CD4-positive, alpha-beta T cell (primary cell): ENCODE results near the gene OOSP2. TPM values are rescaled to one million over a fixed set of nuclear protein-coding genes. Genes with fewer than 3 reads are reported as not detected.

Experiments used
- ATAC-seq: fragments of 200-7000 bp; cut with Tn5 transposase; one replicate; pipeline ENCODE4 v1.10.0; 2022; ENCODE audit warnings: mild to moderate bottlenecking; ENCODE audit not compliant: poor library complexity
- CTCF ChIA-PET: fragments of 350-600 bp; sonication (Branson Sonifier 250); formaldehyde crosslinking; loops from one replicate; lab custom pipeline; 2021; ENCODE audit warnings: antibody characterized with exemption, inconsistent platforms; lab: Charles Lee
- POLR2A ChIA-PET: fragments of 350-600 bp; sonication (Branson Sonifier 250); formaldehyde crosslinking; loops from one replicate; lab custom pipeline; 2021; ENCODE audit warnings: antibody characterized with exemption, inconsistent platforms; lab: Charles Lee
- DNase-seq, 14 experiments: peaks; one replicate each; pipeline ENCODE4 v3.0.0-alpha.2; 2013 to 2020; ENCODE audit warnings: mixed read lengths in 2 of 14
- H3K27ac ChIP-seq, 2 donors: one replicate each; pipeline versions ENCODE4 v1.5.1 to v1.7.0; 2013; ENCODE audit warnings: low read length in 2 of 2, low read depth in 1 of 2, mild to moderate bottlenecking in 1 of 2
- H3K27me3 ChIP-seq, 2 experiments: 1 replicate in 1 of 2; 2 replicates in 1 of 2; pipeline versions ENCODE4 v1.6.1 to v1.7.0; 2013; ENCODE audit warnings: low read length in 2 of 2, control low read depth in 1 of 2, mild to moderate bottlenecking in 1 of 2, moderate library complexity in 1 of 2; ENCODE audit not compliant: insufficient read depth in 2 of 2, control insufficient read depth in 1 of 2
- H3K36me3 ChIP-seq: one replicate; pipeline ENCODE4 v1.6.1; 2013; ENCODE audit warnings: low read length, control low read depth; ENCODE audit not compliant: insufficient read depth
- H3K4me1 ChIP-seq: one replicate; pipeline ENCODE4 v1.6.1; 2013; ENCODE audit warnings: low read length, control low read depth; ENCODE audit not compliant: insufficient read depth
- H3K4me3 ChIP-seq: one replicate; pipeline ENCODE4 v1.5.1; 2013; ENCODE audit warnings: mild to moderate bottlenecking, low read length, moderate library complexity
- H3K9me3 ChIP-seq, 2 experiments: 1 replicate in 1 of 2; 2 replicates in 1 of 2; pipeline versions ENCODE4 v1.6.1 to v1.7.0; 2013; ENCODE audit warnings: low read length in 2 of 2, mild to moderate bottlenecking in 2 of 2, control low read depth in 1 of 2, moderate library complexity in 1 of 2; ENCODE audit not compliant: control insufficient read depth in 1 of 2, insufficient read depth in 1 of 2
- H3K27ac Mint-ChIP-seq: one replicate; pipeline ENCODE4 v1.8.0; 2020; ENCODE audit warnings: mixed read lengths
- H3K27me3 Mint-ChIP-seq: one replicate; pipeline ENCODE4 v1.8.0; 2021; ENCODE audit warnings: mixed read lengths
- H3K36me3 Mint-ChIP-seq: one replicate; pipeline ENCODE4 v1.8.0; 2021; ENCODE audit warnings: low read depth, mixed read lengths
- H3K4me1 Mint-ChIP-seq: one replicate; pipeline ENCODE4 v1.8.0; 2021; ENCODE audit warnings: low read depth, mixed read lengths
- H3K4me3 Mint-ChIP-seq: one replicate; pipeline ENCODE4 v1.8.0; 2020; ENCODE audit warnings: mild to moderate bottlenecking, mixed read lengths
- H3K9me3 Mint-ChIP-seq: one replicate; pipeline ENCODE4 v1.8.0; 2020; ENCODE audit warnings: mixed read lengths
- CTCF ChIP-seq: fragments of 200-600 bp; IDR thresholded peaks from one replicate; pipeline ENCODE4 v1.8.0; 2022; ENCODE audit warnings: antibody characterized with exemption, mild to moderate bottlenecking
- intact Hi-C, 2 experiments: fragments of 100-400 bp; cut with DNase I in 1 of 2; cut with micrococcal nuclease in 1 of 2; formaldehyde crosslinking; loops; one replicate each; pipeline versions ENCODE4 v1.15.1 to v1.9.0; 2023 to 2025; cut with DNase I, micrococcal nuclease
- total RNA-seq, 174 experiments: library from RNA in 2 of 174; stranded (reverse) in 2 of 174; gene quantifications; one replicate each; pipeline ENCODE4 v1.2.3 and lab custom pipeline; 2021 to 2026

Gene OOSP2
- total RNA-seq, 2 experiments from 2014 or later: not detected

- no peak for TF ChIP-seq CTCF
- intact Hi-C loops: no loop called here
- no peaks in the 10 kb centered on the region for H3K9me3 Mint-ChIP-seq
- ATAC-seq (no peak), DNase-seq (no peak)
- no peaks in the 10 kb centered on the region for H3K36me3 Mint-ChIP-seq
- H3K4me1 Mint-ChIP-seq: no peaks in the 10 kb centered on the region
- ChIA-PET POLR2A (no interaction called here), CTCF (no interaction called here)
- peaks cover 47% of the 10 kb centered on the region for H3K27me3 Mint-ChIP-seq
- H3K9me3 ChIP-seq: no peaks in the 10 kb centered on the region
- H3K4me3 Mint-ChIP-seq: no peak overlapping the region
- H3K36me3 ChIP-seq: no peaks in the 10 kb centered on the region
- H3K27ac ChIP-seq: no peak overlapping the region
- H3K27me3 ChIP-seq: peaks cover 0 to 4% of the 10 kb centered on the region in 2 experiments
- H3K4me1 ChIP-seq: no peaks in the 10 kb centered on the region
- no peak overlapping the region for H3K4me3 ChIP-seq
- H3K27ac Mint-ChIP-seq: no peak overlapping the region
These were observed 42.4 kb upstream of the OOSP2 start for GRCh38 chr11:59997800-59998199.

GRCh38 chr11:59999691-60000090 lies 40.5 kb upstream of the OOSP2 start:
- CTCF ChIA-PET: no interaction called here
- H3K27me3 Mint-ChIP-seq: peaks cover 34% of the 10 kb centered on the region
- no peak for TF ChIP-seq CTCF

GRCh38 chr11:60003729-60004128 lies 36.5 kb upstream of the OOSP2 start:
- no peaks in the 10 kb centered on the region for H3K4me1 ChIP-seq
- no peak overlapping the region for H3K27ac Mint-ChIP-seq
- ATAC-seq: no peak
- CTCF ChIA-PET: no interaction called here
- no peaks in the 10 kb centered on the region for H3K9me3 ChIP-seq
- H3K36me3 ChIP-seq: no peaks in the 10 kb centered on the region
- POLR2A ChIA-PET: interaction anchor here (0.6 to 0.7 kb wide), 2 partner anchors 9 to 295 kb away, joined by 3 read pairs; no protein-coding TSS in a partner anchor
- H3K4me3 Mint-ChIP-seq: no peak overlapping the region
- H3K36me3 Mint-ChIP-seq: no peaks in the 10 kb centered on the region
- H3K27me3 ChIP-seq: peaks cover 0 to 4% of the 10 kb centered on the region in 2 experiments
- no peaks in the 10 kb centered on the region for H3K9me3 Mint-ChIP-seq
- no peak overlapping the region for H3K4me3 ChIP-seq
- H3K4me1 Mint-ChIP-seq: no peaks in the 10 kb centered on the region
- H3K27me3 Mint-ChIP-seq: peaks cover 4% of the 10 kb centered on the region
- H3K27ac ChIP-seq: no peak overlapping the region
- DNase-seq: no peak
- no peak for TF ChIP-seq CTCF
- intact Hi-C loops: no loop called here

More at GRCh38 chr11:59999691-60000090, 40.5 kb upstream of the OOSP2 start:
- Histone ChIP-seq H3K9me3 (no peaks in the 10 kb centered on the region), H3K4me1 (no peaks in the 10 kb centered on the region), H3K4me3 (no peak overlapping the region), H3K27ac (no peak overlapping the region), H3K36me3 (no peaks in the 10 kb centered on the region), H3K27me3 (peaks cover 0 to 4% of the 10 kb centered on the region in 2 experiments)
- H3K4me1 Mint-ChIP-seq: no peaks in the 10 kb centered on the region
- ATAC-seq (no peak), DNase-seq (no peak)
- H3K27ac Mint-ChIP-seq: no peak overlapping the region
- no peaks in the 10 kb centered on the region for H3K36me3 Mint-ChIP-seq
- H3K9me3 Mint-ChIP-seq: no peaks in the 10 kb centered on the region
- intact Hi-C loops: no loop called here
- H3K4me3 Mint-ChIP-seq: no peak overlapping the region
- POLR2A ChIA-PET: no interaction called here
